Right lobe of liver (tissue), 6 donors: ENCODE measurements around the gene ID2. TPM values are rescaled to one million over a fixed set of nuclear protein-coding genes. Genes with fewer than 3 reads are reported as not detected.

Experiments used
- ATAC-seq, 4 donors: fragments of 200-7000 bp; cut with Tn5 transposase; one replicate each; pipeline ENCODE4 v1.9.1; 2020; ENCODE audit warnings: mild to moderate bottlenecking in 4 of 4, moderate library complexity in 4 of 4
- DNase-seq, 3 donors: peaks; one replicate each; pipeline ENCODE4 v3.0.0-alpha.2; 2020
- H3K27ac ChIP-seq, 3 donors: fragments of 200-600 bp; one replicate each; pipeline ENCODE4 v1.8.0; 2022
- H3K27me3 ChIP-seq, 2 donors: fragments of 200-600 bp; one replicate each; pipeline ENCODE4 v1.8.0; 2022
- H3K36me3 ChIP-seq, 4 donors: fragments of 200-600 bp; sonication (generic) in 1 of 4; one replicate each; pipeline versions ENCODE4 v1.5.1 to v1.8.0; 2017 to 2022; ENCODE audit warnings: control low read depth in 1 of 4
- H3K4me1 ChIP-seq, 4 donors: fragments of 200-600 bp; sonication (generic) in 1 of 4; one replicate each; pipeline versions ENCODE4 v1.5.1 to v1.8.0; 2017 to 2022; ENCODE audit warnings: control low read depth in 1 of 4
- H3K4me3 ChIP-seq, 3 donors: fragments of 200-600 bp; one replicate each; pipeline ENCODE4 v1.8.0; 2022
- H3K9me3 ChIP-seq, 4 donors: fragments of 200-600 bp; sonication (generic) in 1 of 4; one replicate each; pipeline versions ENCODE4 v1.5.1 to v1.8.0; 2017 to 2022; ENCODE audit warnings: control low read depth in 1 of 4
- POLR2A ChIP-seq: fragments of 450-650 bp; IDR thresholded peaks from one replicate; pipeline ENCODE4 v1.6.1; 2017; ENCODE audit warnings: antibody characterized with exemption, mild to moderate bottlenecking
- WGBS: methylation state at CpG from one replicate; pipeline ENCODE4 v1.1.6; 2018; ENCODE audit warnings: low coverage, low lambda C conversion rate; ENCODE audit not compliant: insufficient coverage; ENCODE audit errors: missing lambda C conversion rate; 5-methylcytosine and 5-hydroxymethylcytosine counted together
- intact Hi-C, 2 donors: fragments of 100-400 bp; cut with DNase I; formaldehyde crosslinking; loops; one replicate each; pipeline versions ENCODE4 v1.11.2 to v1.14.1; 2022
- total RNA-seq, 6 experiments: library from RNA; depleted of rRNA in 2 of 6; stranded (reverse); fragments of >200 nt in 2 of 6; fragmentation: NEBNext Ultra II Directional in 3 of 6; extraction: Animal tissue kit (Norgen Biotek cat#: 25700) in 3 of 6; gene quantifications; one replicate each; pipeline versions ENCODE4 v1.1.0 to v1.2.4, GENCODE V29; 2016 to 2023
- TF ChIP-seq, protein P1 (sequence below), 4 donors: fragments of 200-600 bp in 3 of 4; fragments of 450-650 bp in 1 of 4; IDR thresholded peaks; one replicate each; pipeline versions ENCODE4 v1.5.1 to v1.8.0; 2016 to 2022; ENCODE audit warnings: antibody characterized with exemption in 4 of 4, mild to moderate bottlenecking in 2 of 4
- donor health status: DM: no; HTN: yes; CAD: no.
- donor health status: DM: no; HTN: no; CAD: no.
- donor health status: DM: no; HTN: no; CAD: no.
- donor health status: DM: no; HTN: yes; CAD: no.
- donor health status: DM: no; HTN: yes; CAD: no.

Gene ID2
- total RNA-seq, 6 experiments from 2014 or later = 103 to 520 (median 191) TPM

DNA sequence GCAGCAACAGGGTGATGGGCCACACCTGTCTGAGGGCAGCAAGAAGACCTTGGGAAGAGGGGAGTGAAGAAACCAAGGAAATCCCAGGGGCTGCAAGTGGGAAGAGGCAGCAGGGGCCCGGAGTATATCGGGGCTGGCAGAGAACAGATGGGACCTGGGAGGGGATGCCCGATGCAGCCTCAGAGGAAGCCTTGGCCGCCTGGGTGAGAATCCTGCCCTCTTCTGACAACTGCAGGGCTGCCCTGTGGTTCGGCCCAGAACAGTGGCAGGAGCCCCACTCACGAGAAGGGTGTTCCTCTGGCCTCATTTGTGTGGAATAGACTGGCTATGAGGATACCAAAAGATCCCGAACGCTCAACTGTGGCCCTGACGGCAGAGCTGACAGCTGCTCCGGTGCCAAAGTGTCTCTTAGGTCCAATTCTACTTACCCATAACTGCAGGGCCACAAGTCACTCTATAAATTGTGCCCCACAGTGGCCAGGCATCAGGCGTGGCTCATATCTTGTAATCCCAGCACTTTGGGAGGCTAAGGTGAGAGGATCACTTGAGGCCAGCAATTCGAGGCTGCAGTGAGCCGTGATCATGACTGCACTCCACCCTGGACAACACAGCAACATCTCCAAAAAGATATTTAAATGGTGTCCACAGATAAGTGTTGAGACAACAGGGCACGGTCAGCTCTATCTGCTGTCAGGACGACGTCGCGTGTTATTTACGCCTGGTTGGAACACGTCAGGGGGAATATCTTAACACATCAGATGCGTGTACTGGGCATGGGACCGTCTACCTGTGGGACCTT, 23.6 kb upstream of the ID2 start:
- no peak overlapping the region for H3K4me3 ChIP-seq
- H3K27me3 ChIP-seq = no peaks in the 10 kb centered on the region
- intact Hi-C loops = no loop called here
- peak; percentile 6 to 24 (median 7) for ATAC-seq
- WGBS = 39% methylated on average over 11 of the region's 22 CpGs
- H3K36me3 ChIP-seq = no peaks in the 10 kb centered on the region
- H3K4me1 ChIP-seq = peaks cover 0 to 47% (median 19%) of the 10 kb centered on the region in 4 donors
- DNase-seq = peak in 1 of 3 donors; percentile 66
- no peaks in the 10 kb centered on the region for H3K9me3 ChIP-seq
- TF ChIP-seq, protein P1, sequence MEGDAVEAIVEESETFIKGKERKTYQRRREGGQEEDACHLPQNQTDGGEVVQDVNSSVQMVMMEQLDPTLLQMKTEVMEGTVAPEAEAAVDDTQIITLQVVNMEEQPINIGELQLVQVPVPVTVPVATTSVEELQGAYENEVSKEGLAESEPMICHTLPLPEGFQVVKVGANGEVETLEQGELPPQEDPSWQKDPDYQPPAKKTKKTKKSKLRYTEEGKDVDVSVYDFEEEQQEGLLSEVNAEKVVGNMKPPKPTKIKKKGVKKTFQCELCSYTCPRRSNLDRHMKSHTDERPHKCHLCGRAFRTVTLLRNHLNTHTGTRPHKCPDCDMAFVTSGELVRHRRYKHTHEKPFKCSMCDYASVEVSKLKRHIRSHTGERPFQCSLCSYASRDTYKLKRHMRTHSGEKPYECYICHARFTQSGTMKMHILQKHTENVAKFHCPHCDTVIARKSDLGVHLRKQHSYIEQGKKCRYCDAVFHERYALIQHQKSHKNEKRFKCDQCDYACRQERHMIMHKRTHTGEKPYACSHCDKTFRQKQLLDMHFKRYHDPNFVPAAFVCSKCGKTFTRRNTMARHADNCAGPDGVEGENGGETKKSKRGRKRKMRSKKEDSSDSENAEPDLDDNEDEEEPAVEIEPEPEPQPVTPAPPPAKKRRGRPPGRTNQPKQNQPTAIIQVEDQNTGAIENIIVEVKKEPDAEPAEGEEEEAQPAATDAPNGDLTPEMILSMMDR (IDR thresholded peaks at IDR 0.05) = no peak
- no peak for TF ChIP-seq POLR2A
- H3K27ac ChIP-seq = peak overlapping the region; percentile 75 to 94 (median 92)

DNA sequence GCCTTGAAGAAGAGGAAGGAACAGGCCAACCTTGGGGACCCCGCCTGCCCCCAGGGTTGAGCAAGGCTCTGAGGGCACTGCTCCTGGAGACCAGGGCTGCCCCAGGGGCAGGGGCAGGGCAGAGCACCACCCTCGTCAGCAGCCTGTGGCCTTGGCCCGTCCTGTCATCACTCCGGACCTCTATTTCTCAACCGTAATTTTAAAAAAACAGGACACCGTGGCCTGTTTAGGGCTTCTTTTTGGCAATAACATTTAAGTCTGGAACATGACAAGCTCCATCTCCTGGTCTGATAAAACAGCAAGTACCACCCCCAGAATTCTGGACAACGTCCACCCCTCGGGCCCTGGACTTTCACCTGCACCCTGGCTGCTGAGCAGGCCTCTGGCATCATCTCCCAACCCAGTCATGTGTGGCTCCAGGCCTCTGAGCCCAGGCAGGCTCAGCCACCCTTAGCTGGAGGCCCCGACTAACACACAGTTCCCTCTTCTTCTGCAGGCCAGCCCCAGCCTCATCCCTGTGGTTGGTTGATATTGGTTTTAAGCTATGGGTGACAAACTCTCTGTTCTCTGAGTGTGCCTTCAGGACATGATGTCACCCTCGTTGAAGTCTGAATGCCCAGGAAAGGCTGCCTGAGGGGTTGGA, 22.6 kb upstream of the ID2 start:
- DNase-seq = peak; percentile 85 to 97 (median 93)
- H3K4me1 ChIP-seq = peaks cover 0 to 47% (median 19%) of the 10 kb centered on the region in 4 donors

DNA sequence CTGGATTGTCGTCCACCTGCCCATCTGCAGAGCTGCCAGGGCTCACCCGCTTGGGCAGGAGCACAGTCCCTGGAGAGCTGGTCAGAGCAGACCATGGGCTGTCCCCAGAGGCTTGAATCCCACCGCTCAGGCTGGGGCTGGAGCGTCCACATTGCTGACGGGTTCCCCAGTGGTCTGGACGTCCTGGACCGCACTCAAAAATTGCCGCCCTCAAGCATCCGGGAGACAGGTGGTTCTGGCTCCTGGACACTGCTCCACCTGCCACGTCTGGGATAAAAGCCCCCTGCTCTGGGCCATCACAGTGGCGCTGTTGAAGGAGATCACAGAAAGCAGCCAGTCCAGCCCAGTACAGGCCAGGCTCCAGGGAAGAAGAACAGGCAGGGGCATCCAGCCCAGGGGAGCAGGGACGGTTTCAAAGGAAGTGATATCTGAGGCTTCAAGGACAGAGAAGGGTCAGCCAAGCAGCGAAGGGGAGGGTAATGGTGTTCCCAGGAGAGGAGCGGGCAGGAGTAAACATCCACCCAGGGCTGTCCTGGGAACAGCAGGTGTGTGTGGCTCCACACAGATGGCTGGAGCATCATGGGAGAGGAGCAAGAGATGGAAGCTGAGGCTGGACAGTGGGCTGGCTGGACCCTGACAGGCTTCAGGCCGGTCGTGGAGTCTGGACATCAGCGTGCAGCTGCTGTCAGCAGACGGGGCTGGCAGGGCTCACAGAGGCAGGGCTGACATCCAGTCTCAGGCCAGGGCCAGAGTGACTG, 21.9 kb upstream of the ID2 start:
- H3K4me1 ChIP-seq = peaks cover 0 to 47% (median 19%) of the 10 kb centered on the region in 4 donors
- no peak for TF ChIP-seq POLR2A
- TF ChIP-seq, protein P1 (IDR thresholded peaks at IDR 0.05) = no peak
- ATAC-seq (peak; percentile 36 to 74 (median 64)), DNase-seq (peak; percentile 64 to 89 (median 85))
- H3K36me3 ChIP-seq = no peaks in the 10 kb centered on the region
- 17% methylated on average over 7 of the region's 18 CpGs for WGBS
- H3K4me3 ChIP-seq = peak overlapping the region in 1 of 3 donors; percentile 4
- H3K27ac ChIP-seq = peak overlapping the region; percentile 75 to 94 (median 87)
- no peaks in the 10 kb centered on the region for H3K27me3 ChIP-seq
- no peaks in the 10 kb centered on the region for H3K9me3 ChIP-seq
- intact Hi-C loops = no loop called here

More for the DNA sequence above, 22.6 kb upstream of the ID2 start:
- peak; percentile 80 to 88 (median 84) for ATAC-seq
- intact Hi-C loops = no loop called here
- Histone ChIP-seq H3K27me3 (no peaks in the 10 kb centered on the region), H3K9me3 (no peaks in the 10 kb centered on the region), H3K4me3 (peak overlapping the region in 1 of 3 donors; percentile 4), H3K36me3 (no peaks in the 10 kb centered on the region), H3K27ac (peak overlapping the region; percentile 75 to 94 (median 92))
- TF ChIP-seq, protein P1 (IDR thresholded peaks at IDR 0.05) = no peak
- peak; percentile 64 for TF ChIP-seq POLR2A
- 30% methylated on average over 8 of the region's 10 CpGs for WGBS

DNA sequence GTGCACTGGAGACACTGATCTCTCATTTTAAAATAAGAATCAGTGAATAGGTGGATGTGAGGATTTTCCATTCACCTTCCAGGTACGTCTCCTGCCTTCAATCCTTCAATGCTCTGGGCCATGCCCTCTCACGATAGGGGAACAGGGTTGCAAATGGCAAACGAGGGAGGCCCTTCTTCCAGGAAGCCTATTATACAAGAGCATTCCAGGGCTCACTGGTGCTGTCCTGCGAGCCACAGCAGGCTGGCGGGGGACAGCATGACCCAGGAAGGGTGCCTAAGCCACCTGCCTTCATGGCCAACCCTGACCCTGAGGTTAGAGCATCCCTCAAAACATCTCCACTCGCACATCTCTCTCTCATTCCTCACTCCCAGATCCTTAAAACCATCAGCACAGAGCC, 20.6 kb upstream of the ID2 start:
- Histone ChIP-seq H3K4me1 (peaks cover 0 to 39% (median 19%) of the 10 kb centered on the region in 4 donors), H3K36me3 (no peaks in the 10 kb centered on the region), H3K27me3 (no peaks in the 10 kb centered on the region), H3K9me3 (no peaks in the 10 kb centered on the region), H3K4me3 (no peak overlapping the region), H3K27ac (no peak overlapping the region)
- ATAC-seq = no peak
- DNase-seq = no peak
- 85% methylated on average over 3 of the region's 6 CpGs for WGBS
- TF ChIP-seq, protein P1 (IDR thresholded peaks at IDR 0.05) = no peak
- TF ChIP-seq POLR2A = no peak
- intact Hi-C loops = no loop called here
